GM18868 (cell line): ENCODE measurements around the gene TNS3.

ENCODE experiments used
- ATAC-seq: cut with Tn5 transposase; IDR thresholded peaks from one replicate; pipeline ENCODE4 v1.9.1; 2021; ENCODE audit warnings: mild to moderate bottlenecking, moderate library complexity; ENCODE audit not compliant: unreplicated experiment

The TNS3 gene

GRCh38 chr7:47414342-47415317 is 167.3 kb downstream of the TNS3 start:
- no peak for ATAC-seq

GRCh38 chr7:47413526-47414341 is 168.2 kb downstream of the TNS3 start:
- ATAC-seq: no peak

GRCh38 chr7:47411901-47412300 is 170.0 kb downstream of the TNS3 start:
- ATAC-seq: no peak

GRCh38 chr7:47411281-47411869 is 170.5 kb downstream of the TNS3 start:
- ATAC-seq: no peak

- ATAC-seq: no peak
These were observed 173.2 kb downstream of the TNS3 start for GRCh38 chr7:47408675-47409074.

GRCh38 chr7:47407821-47408674 is 173.9 kb downstream of the TNS3 start:
- ATAC-seq: no peak

- ATAC-seq: no peak
These were observed 174.8 kb downstream of the TNS3 start for GRCh38 chr7:47407136-47407535.

GRCh38 chr7:47406801-47407129 is 175.1 kb downstream of the TNS3 start:
- no peak for ATAC-seq

- ATAC-seq: no peak
These were observed 175.8 kb downstream of the TNS3 start for GRCh38 chr7:47405921-47406800.

GRCh38 chr7:47405286-47405904 is 176.5 kb downstream of the TNS3 start:
- ATAC-seq: no peak

- no peak for ATAC-seq
These were observed 177.9 kb downstream of the TNS3 start for GRCh38 chr7:47404010-47404409.

GRCh38 chr7:47402941-47403866 is 178.7 kb downstream of the TNS3 start:
- no peak for ATAC-seq

- ATAC-seq: no peak
These were observed 180.0 kb downstream of the TNS3 start for GRCh38 chr7:47401611-47402570.

GRCh38 chr7:47400741-47401206 is 181.1 kb downstream of the TNS3 start:
- no peak for ATAC-seq

GRCh38 chr7:47400001-47400400 is 181.9 kb downstream of the TNS3 start:
- ATAC-seq: no peak

GRCh38 chr7:47394751-47395252 is 187.1 kb downstream of the TNS3 start:
- ATAC-seq: no peak

- no peak for ATAC-seq
These were observed 187.7 kb downstream of the TNS3 start for GRCh38 chr7:47394216-47394615.
